GM19328 (cell line): ENCODE results near the gene SLC2A10.
"Not testable (repeated sequence)": the region's sequence is repeated elsewhere in the genome, so short reads cannot be mapped to it uniquely, and the experiment has no call there.

Source experiments
- ATAC-seq: cut with Tn5 transposase; IDR thresholded peaks from one replicate; pipeline ENCODE4 v1.9.1; 2021; ENCODE audit warnings: mild to moderate bottlenecking, moderate library complexity; ENCODE audit not compliant: unreplicated experiment

SLC2A10 gene

DNA sequence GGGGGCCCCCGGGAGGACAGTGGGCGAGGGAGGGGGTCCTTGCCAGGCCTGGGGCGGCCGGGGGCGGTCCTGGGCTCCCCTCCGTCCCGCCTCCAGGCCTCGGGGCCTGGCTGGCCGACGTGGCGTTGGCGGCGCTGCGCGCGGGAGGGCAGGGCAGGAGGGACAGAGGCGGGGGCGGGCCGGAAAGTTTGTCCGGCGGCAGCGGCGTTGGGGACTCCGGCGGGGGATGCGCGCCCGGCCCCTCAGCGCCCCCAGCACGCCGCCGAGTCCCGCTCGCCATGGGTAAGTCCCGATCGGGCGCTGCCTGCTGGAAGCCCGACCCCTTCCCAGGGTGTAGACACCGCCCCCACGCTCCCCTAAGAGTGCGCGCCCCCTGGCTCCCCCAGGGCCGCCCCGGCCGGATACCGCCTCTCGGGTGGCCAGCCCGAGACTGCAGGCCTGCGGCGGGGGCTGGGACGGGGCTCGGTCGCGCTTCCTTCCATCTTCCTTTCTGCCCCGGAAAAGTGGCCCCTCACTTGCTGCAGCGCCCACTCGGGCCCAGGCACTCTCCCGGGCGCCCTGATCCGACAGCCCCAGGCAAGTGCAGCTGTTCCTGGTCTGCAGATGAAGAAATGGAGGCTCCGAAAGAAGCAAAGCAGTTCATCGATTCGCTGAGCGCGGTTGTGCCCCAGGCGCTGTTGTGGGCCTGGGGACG, at the start of gene SLC2A10:
Gene SLC2A10 (plus strand): TSS at position 191 of the 694 bp plus-strand sequence. CDS start 88 bp downstream, at position 279.
- ATAC-seq, result no peak

DNA sequence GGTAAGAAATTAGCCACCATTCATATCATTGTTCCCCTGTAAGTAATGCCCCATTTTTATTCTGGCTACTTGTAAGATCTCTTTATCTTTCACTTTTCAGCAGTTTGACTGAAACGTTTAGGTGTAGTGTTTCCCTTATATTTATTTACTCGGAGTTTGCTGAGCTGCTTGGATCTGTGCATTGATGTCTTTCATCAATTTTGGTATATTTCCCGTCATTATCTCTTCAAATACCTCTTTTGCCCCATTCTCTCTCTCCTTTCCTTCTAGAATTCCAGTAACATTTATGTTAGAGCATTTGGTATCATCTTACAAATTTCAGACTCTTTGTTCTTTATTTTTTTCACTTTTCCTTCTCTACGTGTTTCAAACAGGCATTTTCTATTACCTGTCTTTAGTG, 49.0 kb upstream of the SLC2A10 start:
- ATAC-seq, result no peak

DNA sequence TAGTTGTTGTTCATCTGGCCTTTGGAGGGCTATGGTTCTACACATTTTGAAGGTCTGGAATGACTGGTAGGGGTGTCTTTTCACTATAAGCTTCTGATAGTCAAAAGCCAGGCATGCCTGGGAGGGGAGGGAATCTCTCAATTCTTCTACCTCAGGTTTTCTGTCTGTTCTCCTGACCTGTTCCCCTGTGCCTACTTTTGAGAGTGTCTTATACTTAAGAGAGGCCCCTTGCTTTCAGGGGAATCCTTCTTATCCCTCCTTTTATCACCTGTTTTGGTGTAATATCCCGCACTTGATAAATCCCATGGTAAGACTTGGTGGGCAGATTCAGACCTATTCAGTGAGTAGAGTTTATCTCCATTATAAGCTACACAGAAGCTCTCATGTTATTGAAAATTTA, 47.8 kb upstream of the SLC2A10 start:
- no peak for ATAC-seq

DNA sequence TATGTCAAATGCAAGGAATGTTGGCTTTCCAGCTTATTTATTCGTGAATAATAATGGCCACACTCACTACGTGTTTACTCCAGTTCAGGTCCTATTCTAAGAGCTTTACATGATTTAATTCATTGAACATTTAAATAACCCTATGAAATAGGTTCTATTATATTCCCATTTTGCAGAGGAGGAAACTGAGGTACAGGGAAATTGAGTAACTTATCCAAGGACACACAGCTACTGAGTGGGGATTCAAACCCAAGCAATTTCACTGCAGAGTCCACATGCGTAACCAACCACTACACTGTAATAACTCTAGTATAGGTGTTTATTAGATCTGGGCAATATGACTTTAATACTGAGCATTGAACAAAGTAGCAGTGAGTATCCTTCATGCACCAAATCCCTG, 45.9 kb upstream of the SLC2A10 start:
- ATAC-seq, result no peak

DNA sequence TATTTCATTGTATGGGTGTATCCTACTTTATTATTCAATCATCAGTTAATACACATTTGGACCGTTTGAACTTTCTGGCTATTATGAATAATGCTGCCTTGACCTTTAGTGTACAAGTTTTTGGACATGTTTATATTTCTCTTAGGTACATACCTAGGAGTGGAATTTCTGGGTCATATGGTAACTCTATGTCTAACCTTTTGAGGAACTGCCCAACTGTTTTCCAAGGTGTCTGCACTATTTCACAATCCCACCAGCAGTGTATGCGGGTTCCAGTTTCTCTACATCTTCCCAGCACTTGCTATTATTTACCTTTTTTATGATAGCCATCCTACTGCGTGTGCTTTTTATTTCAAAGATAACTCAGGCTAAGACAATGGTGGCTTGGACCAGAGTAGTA, 43.8 kb upstream of the SLC2A10 start:
- ATAC-seq, result no peak

DNA sequence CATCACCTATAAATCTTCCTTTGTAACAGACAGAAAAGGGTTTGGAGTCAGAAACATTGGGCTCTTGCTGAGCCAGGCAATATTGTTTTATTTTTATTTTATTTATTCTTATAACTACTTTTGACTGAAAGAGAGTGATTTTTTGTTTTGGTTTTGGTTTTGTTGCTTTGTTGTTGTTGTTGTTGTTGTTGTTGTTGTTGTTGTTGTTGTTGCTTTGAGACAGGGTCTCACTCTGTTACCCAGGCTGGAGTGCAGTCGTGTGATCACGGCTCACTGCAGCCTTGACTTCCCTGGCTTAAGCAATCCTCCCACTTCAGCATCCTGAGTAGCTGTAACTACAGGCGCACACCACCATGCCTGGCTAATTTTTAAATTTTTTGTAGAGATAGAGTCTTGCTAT, 43.1 kb upstream of the SLC2A10 start:
- no peak for ATAC-seq

DNA sequence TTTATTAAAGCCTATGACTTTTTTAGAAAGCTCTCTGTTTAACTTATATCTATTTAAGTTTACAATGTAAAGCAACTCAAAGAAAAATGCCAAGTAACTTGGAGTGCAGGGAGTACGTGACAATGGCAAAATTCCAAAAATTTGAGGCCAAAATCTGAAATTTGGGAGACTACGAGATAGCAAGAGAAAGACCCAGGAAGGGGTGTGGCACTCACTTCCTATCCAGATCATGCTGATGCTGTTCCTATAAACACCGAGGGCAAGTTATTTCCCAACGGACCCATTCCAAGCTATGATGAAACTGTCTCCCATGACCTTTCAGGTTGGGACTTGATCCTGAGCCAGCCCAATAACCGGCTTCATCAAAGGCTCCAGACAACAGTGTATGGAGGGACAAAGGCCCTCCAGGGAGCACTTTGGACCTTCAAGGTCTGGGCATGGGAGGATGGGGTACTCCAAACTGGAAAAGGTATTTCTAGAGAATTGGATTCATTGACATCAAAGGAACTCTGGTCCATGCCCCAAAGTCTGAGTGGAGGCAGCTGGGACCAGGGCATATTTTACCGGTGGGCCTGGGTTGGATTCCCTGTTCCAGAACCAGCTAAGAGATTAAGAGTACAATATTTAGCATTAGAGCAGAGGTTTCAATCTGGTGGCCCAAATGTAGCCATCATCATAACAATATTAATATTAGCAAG, 42.5 kb upstream of the SLC2A10 start:
- ATAC-seq, result no peak

DNA sequence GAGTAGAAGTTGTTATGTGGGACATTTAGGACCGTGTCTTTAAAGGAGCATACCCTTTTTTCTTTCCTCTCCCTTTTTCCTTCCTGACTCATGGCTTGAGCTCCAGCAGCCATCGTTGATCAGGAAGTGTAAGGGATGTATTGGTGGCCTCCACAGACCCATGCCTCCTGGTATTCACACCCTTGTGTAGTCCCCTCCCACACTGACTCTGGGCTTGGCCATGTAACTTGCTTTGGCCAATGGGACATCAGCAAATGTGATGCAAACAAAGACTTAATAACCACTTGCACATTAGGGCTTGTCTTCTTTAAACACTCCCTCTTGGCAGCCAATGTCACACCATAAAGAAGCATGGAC, 39.2 kb upstream of the SLC2A10 start:
- ATAC-seq, result no peak

DNA sequence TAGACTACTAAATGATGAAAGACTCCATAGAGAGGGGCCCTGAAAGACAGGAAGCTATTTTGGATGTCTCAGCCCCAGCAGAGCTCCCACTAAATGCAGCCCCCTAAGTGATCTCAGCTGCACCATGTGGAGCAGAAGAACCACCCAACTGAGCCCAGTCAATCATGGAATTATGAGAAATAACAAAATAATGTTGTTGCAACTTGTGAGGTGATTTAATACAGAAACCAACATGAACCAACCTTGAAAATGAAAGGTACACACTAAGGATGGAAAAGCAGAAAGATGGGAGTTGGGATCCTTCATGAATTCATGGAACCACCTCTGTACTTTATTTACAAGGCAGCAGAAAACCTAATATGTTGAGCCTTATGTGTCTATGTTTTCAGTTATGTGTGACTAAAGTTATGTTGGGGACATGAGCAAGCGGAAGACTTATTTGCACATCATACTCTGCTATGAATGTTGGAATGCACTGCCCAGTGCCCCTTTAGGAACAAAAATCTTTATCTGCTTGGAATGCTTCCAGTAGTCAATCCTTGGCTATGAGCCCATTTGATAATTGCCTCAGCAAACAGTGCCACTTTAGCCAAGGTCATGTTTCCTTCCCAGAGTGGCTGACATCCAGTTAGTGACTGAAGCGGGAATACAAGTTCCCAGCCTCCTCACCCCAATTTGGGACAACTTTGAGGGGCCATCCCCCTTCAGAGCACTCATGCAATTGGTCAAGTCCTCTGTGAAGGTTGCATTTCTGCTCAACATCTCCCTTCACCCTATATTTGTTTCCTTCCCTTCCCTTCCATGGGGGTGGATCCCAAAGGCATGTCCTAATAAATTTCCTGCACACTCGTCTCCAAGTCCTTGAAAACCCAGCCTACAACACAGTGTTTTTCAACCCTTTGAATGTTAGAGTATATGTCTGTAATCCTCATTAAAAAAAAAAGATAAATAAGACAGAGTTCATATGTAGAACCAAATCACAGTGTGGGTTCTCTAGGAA, 38.6 kb upstream of the SLC2A10 start:
- no peak for ATAC-seq

DNA sequence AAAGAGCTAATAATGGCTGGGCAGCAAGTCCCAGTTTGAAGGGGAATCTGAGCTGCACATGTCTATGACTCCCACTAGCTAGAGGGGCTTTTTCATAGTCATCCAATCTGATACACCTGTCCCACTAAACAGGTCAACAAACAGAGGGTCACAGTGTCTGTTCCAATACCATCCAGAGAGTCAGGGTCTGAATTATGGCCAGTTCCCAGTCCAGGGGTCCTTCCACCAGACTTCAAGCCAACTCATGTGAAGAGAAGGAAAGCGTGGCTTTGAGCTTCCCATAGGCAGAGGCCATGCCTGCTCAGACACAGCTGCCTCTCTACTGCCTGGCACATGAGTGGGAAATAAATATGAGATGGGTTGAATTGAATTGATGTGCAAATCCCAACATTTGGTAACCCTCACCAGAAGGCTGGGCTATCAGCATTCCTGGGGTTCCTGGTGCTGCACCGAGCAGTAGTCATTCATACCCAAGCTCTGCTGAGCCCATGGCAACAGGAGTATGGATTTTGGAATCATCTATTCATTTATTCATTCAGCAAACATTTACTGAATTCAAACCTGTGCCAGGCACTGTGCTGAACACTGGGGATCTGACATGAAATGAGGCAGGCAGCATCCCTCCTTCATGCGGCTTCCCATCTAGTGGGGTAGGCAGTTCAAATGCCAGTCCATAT, 37.4 kb upstream of the SLC2A10 start:
- ATAC-seq, result no peak

DNA sequence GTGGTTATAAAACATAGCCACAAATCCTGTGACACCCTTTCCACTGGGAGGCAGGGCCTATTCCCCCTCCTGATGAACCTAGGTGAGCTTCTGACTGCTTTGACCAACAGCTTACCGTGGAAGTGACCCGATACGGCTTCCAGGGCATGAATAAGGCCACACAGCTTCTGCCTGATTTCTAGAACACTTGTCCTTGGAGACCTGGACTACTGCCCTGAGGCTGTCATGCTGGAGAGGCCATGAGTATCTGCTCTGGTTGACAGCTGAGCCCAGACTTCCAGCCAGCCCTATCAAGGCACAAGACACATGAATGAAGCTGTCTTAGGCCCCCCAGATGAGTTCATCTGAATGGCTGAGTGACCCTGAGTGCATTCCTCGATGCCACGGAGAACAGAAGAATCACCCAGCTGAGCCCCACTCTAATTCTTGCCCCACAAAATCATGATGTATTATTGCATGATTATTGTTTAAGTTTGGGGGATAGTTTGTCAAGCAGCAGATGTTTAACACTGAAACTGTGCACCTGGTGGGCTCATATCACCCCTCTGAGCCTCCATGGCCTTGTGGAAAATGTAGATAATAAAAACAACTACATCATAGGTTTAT, 36.8 kb upstream of the SLC2A10 start:
- no peak for ATAC-seq

DNA sequence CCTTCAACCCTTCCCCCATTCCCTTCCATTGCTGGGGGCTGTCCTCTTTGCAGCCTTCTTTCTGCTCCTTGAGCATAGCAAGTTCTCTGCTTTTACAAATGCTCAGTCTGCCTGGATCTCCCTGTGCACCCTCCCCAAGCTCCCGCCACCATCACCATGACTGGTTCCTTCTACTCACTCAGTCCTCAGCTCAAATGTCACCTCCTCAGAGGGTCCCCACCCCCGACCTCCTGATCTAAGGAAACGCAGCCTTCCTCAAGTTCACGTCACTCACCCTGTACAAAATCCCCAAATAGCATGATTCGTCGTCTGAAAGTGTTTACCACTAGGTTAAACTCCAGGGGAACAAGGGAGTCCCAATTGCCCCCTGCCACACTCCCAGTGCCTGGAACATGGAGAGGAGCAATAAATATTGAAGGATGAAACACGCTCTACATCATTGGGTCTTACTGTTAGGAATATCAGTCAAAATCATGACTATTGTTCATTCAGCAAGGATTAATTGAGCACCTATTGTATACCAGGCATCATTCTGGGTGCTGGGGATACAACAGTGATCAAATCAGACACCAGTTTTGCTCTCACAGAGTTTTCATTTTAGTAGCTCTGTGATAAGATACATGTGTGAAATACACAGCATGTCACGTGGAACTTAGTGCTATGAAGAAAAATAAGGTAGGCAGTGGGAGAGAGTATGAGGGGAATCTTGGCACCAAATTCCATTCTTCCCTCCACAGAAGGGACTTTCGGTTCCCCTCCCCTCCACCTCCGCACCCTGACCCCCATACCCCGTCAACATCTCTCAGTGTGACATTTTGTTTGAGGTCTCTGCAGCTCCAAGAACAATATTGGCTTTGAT, 35.8 kb upstream of the SLC2A10 start:
- ATAC-seq, result no peak

DNA sequence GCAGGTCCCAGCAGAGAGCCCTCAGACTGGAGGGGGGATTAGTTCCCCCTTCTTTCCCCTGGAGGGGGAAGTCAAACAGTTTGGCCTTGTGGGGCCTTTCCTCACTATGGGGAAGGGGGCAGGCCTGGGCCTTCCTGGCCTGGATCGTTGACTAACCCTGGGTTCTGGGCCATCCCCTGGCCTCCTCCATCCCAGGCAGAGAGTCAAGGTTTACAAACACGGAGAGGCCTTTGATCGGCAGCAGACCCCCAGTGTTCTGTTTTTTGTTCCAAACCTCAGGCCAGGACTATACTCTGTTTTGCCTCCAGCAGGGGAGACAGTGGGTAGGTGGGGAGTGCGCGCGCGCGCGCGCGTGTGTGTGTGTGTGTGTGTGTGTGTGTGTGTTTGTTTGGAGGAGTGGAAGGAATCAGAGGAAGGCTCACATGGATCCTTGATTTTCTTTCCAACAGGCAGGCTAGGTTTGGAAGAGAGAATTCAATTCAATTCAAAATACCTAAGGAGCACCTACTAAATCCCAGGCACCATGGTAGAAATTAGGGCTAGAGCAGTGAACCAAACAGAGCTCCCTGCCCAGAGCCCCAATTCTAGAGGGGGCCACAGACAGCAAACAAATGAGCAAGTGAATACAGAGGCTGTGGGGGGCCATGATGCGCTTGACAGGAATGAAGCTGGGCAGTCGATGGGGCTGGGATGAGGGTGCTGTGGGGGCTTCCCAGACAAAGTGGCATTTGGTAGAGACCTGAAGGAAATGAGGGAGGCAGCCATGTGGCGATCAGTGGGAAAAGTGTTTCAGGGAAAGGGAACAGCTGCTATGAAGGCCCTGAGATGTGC, 35.0 kb upstream of the SLC2A10 start:
- ATAC-seq, result no peak

DNA sequence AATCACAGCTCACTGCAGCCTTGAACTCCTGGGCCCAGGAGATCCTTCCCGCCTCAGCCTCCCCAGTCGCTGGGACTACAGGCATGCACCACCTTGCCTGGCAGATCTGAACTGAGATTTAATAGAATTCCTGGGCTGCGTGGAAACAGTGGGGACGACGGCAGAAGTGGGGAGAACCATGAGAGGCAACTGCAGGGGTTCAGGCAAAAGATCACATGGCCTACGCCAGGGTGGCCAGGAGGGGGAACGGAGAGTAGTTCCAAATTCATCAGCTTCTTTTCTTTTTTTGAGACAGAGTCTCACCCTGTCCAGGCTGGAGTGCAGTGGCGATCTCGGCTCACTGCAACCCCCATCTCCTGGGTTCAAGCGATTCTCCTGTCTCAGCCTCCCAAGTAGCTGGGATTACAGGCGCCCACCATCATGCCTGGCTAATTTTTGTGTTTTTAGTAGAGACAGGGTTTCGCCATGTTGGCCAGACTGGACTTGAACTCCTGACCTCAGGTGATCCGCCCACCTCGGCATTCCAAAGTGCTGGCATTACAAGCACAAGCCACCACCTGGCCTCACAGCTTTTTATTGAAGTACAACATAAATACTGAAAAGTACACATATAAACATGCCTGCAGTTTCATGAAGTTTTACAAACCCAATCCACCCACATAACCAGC, 32.7 kb upstream of the SLC2A10 start:
- ATAC-seq, result not testable (repeated sequence)

DNA sequence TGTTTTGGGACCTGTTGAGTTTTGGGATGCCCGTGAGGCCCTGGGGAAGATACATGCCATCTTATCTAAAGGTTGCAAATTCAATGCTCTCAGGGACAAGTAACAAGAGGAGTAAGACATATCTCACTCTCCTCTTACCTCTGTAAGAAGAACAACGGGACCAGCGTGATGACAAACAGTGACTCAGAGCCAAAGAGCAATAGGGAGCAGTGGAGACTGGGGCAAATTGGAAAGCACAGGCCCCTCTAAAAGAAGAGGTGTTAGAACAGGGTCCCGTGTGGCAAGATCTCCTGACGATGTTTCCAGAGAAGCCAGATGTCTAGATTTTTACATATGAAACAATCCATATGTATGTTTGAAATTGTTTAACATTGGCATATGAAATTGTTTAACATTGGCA, 31.8 kb upstream of the SLC2A10 start:
- no peak for ATAC-seq

DNA sequence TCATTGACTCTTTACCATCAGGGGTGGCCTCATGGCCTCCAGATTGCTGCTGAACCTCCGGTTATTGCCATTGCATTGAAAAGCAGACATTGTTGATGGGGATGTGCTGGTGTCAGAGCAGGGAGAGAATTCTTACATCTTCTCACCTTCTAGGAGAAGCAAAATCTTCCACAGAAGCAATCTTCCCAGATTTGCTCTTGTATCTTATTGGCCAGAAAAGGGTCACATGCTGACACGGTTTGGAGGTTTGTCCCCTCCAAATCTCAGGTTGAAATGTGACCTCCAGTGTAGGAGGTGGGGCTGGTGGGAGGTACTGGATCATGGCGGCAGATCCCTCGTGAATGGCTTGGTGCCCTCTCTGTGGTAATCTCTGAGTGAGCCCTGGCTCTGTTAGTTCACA, 30.9 kb upstream of the SLC2A10 start:
- ATAC-seq, result no peak

DNA sequence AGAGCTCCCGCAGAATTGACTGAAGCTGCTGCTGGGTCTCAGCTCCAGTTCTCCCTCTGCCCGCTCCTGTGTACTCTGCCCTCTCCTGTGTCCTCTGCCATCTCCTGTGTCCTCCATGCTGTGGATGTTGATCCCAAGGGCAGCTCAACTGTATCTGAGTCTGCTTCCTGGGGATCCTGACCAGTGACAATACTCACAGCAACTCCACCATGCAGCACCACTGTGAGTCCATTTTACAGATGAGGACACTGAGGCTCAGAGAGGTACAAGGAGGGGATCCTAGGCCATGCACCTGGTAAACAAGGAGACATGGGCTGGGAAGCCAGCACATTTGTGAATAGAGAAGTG, 28.8 kb upstream of the SLC2A10 start:
- ATAC-seq, result no peak
